Thymus (tissue), 11 donors: ENCODE measurements around the gene CHIT1. TPM values are rescaled to one million over a fixed set of nuclear protein-coding genes. Genes with fewer than 3 reads are reported as not detected.

Experiments used
- DNase-seq, 9 donors: peaks; one replicate each; pipeline ENCODE4 v3.0.0-alpha.2; 2013; ENCODE audit warnings: low spot score in 9 of 9, low read depth in 6 of 9, missing footprints in 1 of 9
- H3K27ac ChIP-seq, 2 donors: one replicate each; pipeline ENCODE4 v1.5.1; 2013; ENCODE audit warnings: control low read depth in 1 of 2, low read depth in 1 of 2, low read length in 1 of 2, mild to moderate bottlenecking in 1 of 2, moderate library complexity in 1 of 2
- H3K27me3 ChIP-seq, 2 donors: one replicate each; pipeline ENCODE4 v1.5.1; 2013; ENCODE audit warnings: low read length in 1 of 2; ENCODE audit not compliant: control insufficient read depth in 2 of 2, insufficient read depth in 1 of 2
- H3K36me3 ChIP-seq, 2 donors: one replicate each; pipeline ENCODE4 v1.5.1; 2013; ENCODE audit warnings: low read length in 1 of 2, mild to moderate bottlenecking in 1 of 2, moderate library complexity in 1 of 2; ENCODE audit not compliant: control insufficient read depth in 2 of 2, insufficient read depth in 2 of 2
- H3K4me1 ChIP-seq, 2 donors: one replicate each; pipeline ENCODE4 v1.5.1; 2013; ENCODE audit warnings: low read length in 2 of 2; ENCODE audit not compliant: control insufficient read depth in 2 of 2, insufficient read depth in 2 of 2
- H3K4me3 ChIP-seq, 2 donors: one replicate each; pipeline ENCODE4 v1.5.1; 2013; ENCODE audit warnings: low read length in 2 of 2, control low read depth in 1 of 2, mild to moderate bottlenecking in 1 of 2
- H3K9me3 ChIP-seq, 2 donors: one replicate each; pipeline ENCODE4 v1.5.1; 2013; ENCODE audit warnings: low read length in 1 of 2, mild to moderate bottlenecking in 1 of 2; ENCODE audit not compliant: control insufficient read depth in 2 of 2, insufficient read depth in 1 of 2
- WGBS: extraction: QIAGEN DNeasy Blood & Tissue Kit; methylation state at CpG from one replicate; pipeline ENCODE4 v1.1.7; 2013; 5-methylcytosine and 5-hydroxymethylcytosine counted together
- polyA plus RNA-seq: library from polyadenylated mRNA; stranded (reverse); fragments of 200-250 nt; gene quantifications from one replicate; pipeline ENCODE4 v1.2.3, GENCODE V29; 2013
- total RNA-seq: library from RNA; stranded (reverse); fragments of 120-200 nt; gene quantifications from one replicate; pipeline ENCODE4 v1.2.4, GENCODE V29; 2013
- donor health status: healthy.

The CHIT1 gene
- total and polyA plus RNA-seq, 2 donors: 6.2 to 36.0 TPM

GRCh38 chr1:203167026-203167912 lies 62.2 kb downstream of the CHIT1 start:
- peak in 1 of 9 donors; percentile 33 for DNase-seq

DNA sequence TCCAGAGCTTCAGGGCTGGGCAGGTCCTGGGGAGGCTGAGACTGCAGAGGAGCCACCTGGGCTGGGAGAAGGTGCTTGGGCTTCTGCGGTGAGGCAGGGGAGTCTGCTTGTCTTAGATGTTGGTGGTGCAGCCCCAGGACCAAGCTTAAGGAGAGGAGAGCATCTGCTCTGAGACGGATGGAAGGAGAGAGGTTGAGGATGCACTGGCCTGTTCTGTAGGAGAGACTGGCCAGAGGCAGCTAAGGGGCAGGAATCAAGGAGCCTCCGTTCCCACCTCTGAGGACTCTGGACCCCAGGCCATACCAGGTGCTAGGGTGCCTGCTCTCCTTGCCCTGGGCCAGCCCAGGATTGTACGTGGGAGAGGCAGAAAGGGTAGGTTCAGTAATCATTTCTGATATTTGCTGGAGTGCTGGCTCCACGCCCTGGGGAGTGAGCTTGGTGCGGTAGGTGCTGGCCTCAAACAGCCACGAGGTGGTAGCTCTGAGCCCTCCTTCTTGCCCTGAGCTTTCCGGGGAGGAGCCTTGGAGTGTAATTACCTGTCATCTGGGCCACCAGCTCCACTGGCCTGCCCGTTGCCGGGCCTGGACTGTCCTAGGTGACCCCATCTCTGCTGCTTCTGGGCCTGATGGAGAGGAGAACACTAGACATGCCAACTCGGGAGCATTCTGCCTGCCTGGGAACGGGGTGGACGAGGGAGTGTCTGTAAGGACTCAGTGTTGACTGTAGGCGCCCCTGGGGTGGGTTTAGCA lies 63.1 kb downstream of the CHIT1 start:
- Histone ChIP-seq H3K36me3 (no peaks in the 10 kb centered on the region), H3K27ac (no peak overlapping the region), H3K9me3 (no peaks in the 10 kb centered on the region), H3K4me1 (peaks cover 0 to 2% of the 10 kb centered on the region in 2 donors), H3K4me3 (no peak overlapping the region), H3K27me3 (peaks cover 0 to 7% of the 10 kb centered on the region in 2 donors)
- peak in 2 of 9 donors; percentile 5 to 25 for DNase-seq
- 68% methylated on average over 14 of the region's 14 CpGs for WGBS

More at GRCh38 chr1:203167026-203167912, 62.2 kb downstream of the CHIT1 start:
- 80% methylated on average over 23 of the region's 23 CpGs for WGBS
- Histone ChIP-seq H3K4me1 (peaks cover 0 to 2% of the 10 kb centered on the region in 2 donors), H3K36me3 (no peaks in the 10 kb centered on the region), H3K9me3 (no peaks in the 10 kb centered on the region), H3K27me3 (peaks cover 0 to 7% of the 10 kb centered on the region in 2 donors), H3K4me3 (no peak overlapping the region), H3K27ac (no peak overlapping the region)

Other genes starting within 250 kb of the CHIT1 start
- gene TMEM183A, start 222.3 kb downstream of the CHIT1 start, total RNA-seq: 75.3 TPM
- gene TMEM183A, start 222.3 kb downstream of the CHIT1 start, polyA plus RNA-seq: 50.6 TPM
- 2.1 TPM for gene PPFIA4, start 203.2 kb downstream of the CHIT1 start, total RNA-seq
- gene PPFIA4, start 203.2 kb downstream of the CHIT1 start, polyA plus RNA-seq: 0.82 TPM
- 7.8 TPM for gene MYOG, start 143.7 kb downstream of the CHIT1 start, total RNA-seq
- gene MYOG, start 143.7 kb downstream of the CHIT1 start, polyA plus RNA-seq: 4.7 TPM
- gene ADORA1, start 101.9 kb downstream of the CHIT1 start, total RNA-seq: 0.28 TPM
- gene ADORA1, start 101.9 kb downstream of the CHIT1 start, polyA plus RNA-seq: 0.64 TPM
- gene MYBPH, start 53.8 kb downstream of the CHIT1 start, total RNA-seq: 0.99 TPM
- 1.7 TPM for gene MYBPH, start 53.8 kb downstream of the CHIT1 start, polyA plus RNA-seq
- 7.4 TPM for gene CHI3L1, start 43.0 kb downstream of the CHIT1 start, total RNA-seq
- gene CHI3L1, start 43.0 kb downstream of the CHIT1 start, polyA plus RNA-seq: 26.8 TPM
- 174 TPM for gene BTG2, start 75.8 kb upstream of the CHIT1 start, total RNA-seq
- gene BTG2, start 75.8 kb upstream of the CHIT1 start, polyA plus RNA-seq: 171 TPM
- 7.1 TPM for gene FMOD, start 121.4 kb upstream of the CHIT1 start, total RNA-seq
- 7.5 TPM for gene FMOD, start 121.4 kb upstream of the CHIT1 start, polyA plus RNA-seq
- gene PRELP, start 246.1 kb upstream of the CHIT1 start, total RNA-seq: 0.09 TPM
- 7.5 TPM for gene PRELP, start 246.1 kb upstream of the CHIT1 start, polyA plus RNA-seq